Keratinocyte (primary cell): ENCODE measurements around the gene SLC44A3. TPM values are rescaled to one million over a fixed set of nuclear protein-coding genes. Genes with fewer than 3 reads are reported as not detected.

Experiments used
- DNase-seq: peaks from one replicate; pipeline ENCODE4 v3.0.0-alpha.2; 2011; ENCODE audit warnings: low read depth, missing footprints, low spot score
- FAIRE-seq: peaks from 2 replicates; lab custom pipeline; 2011; peaks lifted over from hg19 to GRCh38; lab: Jason Lieb, UNC
- H2AFZ ChIP-seq: 2 replicates; pipeline ENCODE4 v1.6.0; 2012; ENCODE audit warnings: low read length, control low read depth, inconsistent platforms; ENCODE audit not compliant: control insufficient read depth
- H3K27ac ChIP-seq: 2 replicates; pipeline ENCODE4 v1.5.1; 2011; ENCODE audit warnings: low read length; ENCODE audit not compliant: control insufficient read depth, insufficient read depth
- H3K27me3 ChIP-seq: 3 replicates; pipeline ENCODE4 v1.6.0; 2011; ENCODE audit warnings: low read length; ENCODE audit not compliant: control insufficient read depth, insufficient read depth; ENCODE audit errors: extremely low read depth
- H3K36me3 ChIP-seq, 2 experiments: 2 replicates in 1 of 2; 3 replicates in 1 of 2; pipeline ENCODE4 v1.5.1; 2011; ENCODE audit warnings: low read length in 2 of 2, mild to moderate bottlenecking in 1 of 2; ENCODE audit not compliant: control insufficient read depth in 2 of 2, insufficient read depth in 2 of 2; ENCODE audit errors: extremely low read depth in 1 of 2
- H3K4me1 ChIP-seq: 3 replicates; pipeline ENCODE4 v1.5.1; 2011; ENCODE audit warnings: low read length; ENCODE audit not compliant: control insufficient read depth, insufficient read depth; ENCODE audit errors: extremely low read depth
- H3K4me2 ChIP-seq: 3 replicates; pipeline ENCODE4 v1.6.0; 2011; ENCODE audit warnings: low read depth, low read length; ENCODE audit not compliant: control insufficient read depth, insufficient read depth; ENCODE audit errors: extremely low read depth
- H3K4me3 ChIP-seq, 3 experiments: fragments of 200-600 bp in 1 of 3; sonication (generic) in 1 of 3; 2 replicates in 2 of 3; 3 replicates in 1 of 3; pipeline ENCODE4 v1.5.1; 2011 to 2016; ENCODE audit warnings: low read length in 3 of 3, mild to moderate bottlenecking in 3 of 3, control low read depth in 2 of 3, inconsistent platforms in 1 of 3, low read depth in 1 of 3, mixed read lengths in 1 of 3, mixed run types in 1 of 3, moderate library complexity in 1 of 3; ENCODE audit not compliant: control insufficient read depth in 2 of 3, insufficient read depth in 2 of 3; ENCODE audit errors: extremely low read depth in 1 of 3
- H3K79me2 ChIP-seq: 2 replicates; pipeline ENCODE4 v1.6.0; 2012; ENCODE audit warnings: low read length; ENCODE audit not compliant: control insufficient read depth, insufficient read depth
- H3K9ac ChIP-seq: 3 replicates; pipeline ENCODE4 v1.6.0; 2011; ENCODE audit warnings: low read length; ENCODE audit not compliant: control insufficient read depth, insufficient read depth; ENCODE audit errors: extremely low read depth
- H3K9me1 ChIP-seq: 3 replicates; pipeline ENCODE4 v1.6.0; 2011; ENCODE audit warnings: low read length; ENCODE audit not compliant: control insufficient read depth, insufficient read depth; ENCODE audit errors: extremely low read depth
- H3K9me3 ChIP-seq: 2 replicates; pipeline ENCODE4 v1.5.1; 2012; ENCODE audit warnings: low read depth, low read length; ENCODE audit not compliant: control insufficient read depth
- H4K20me1 ChIP-seq: 3 replicates; pipeline ENCODE4 v1.6.0; 2011; ENCODE audit warnings: low read length; ENCODE audit not compliant: control insufficient read depth, insufficient read depth; ENCODE audit errors: extremely low read depth
- CTCF ChIP-seq, 3 experiments: IDR thresholded peaks in 1 of 3; conservative IDR thresholded peaks in 1 of 3; optimal IDR thresholded peaks in 1 of 3; 2 replicates in 2 of 3; 3 replicates in 1 of 3; pipeline versions ENCODE3 to v1.5.1; 2011; ENCODE audit warnings: low read length in 3 of 3, mild to moderate bottlenecking in 3 of 3, moderate library complexity in 2 of 3, control low read depth in 1 of 3, inconsistent platforms in 1 of 3; ENCODE audit not compliant: insufficient read depth in 2 of 3; ENCODE audit errors: extremely low read depth in 1 of 3
- EZH2 ChIP-seq: IDR thresholded peaks from one replicate; pipeline ENCODE4 v1.6.1; 2012; ENCODE audit warnings: inconsistent platforms, mild to moderate bottlenecking, low read length, moderate library complexity
- dilution Hi-C: fragments of 300-500 bp; cut with MboI; formaldehyde crosslinking; loops from one replicate; pipeline ENCODE4 v1.7.0; 2020; ENCODE audit warnings: low sequenced_read_pairs; ENCODE audit not compliant: extremely low pct_ligation_motif_present
- polyA plus RNA-seq, 5 experiments: library from polyadenylated mRNA; depleted of rRNA in 3 of 5; stranded (reverse) in 3 of 5; stranded (forward) in 1 of 5; unstranded in 1 of 5; fragments of >200 nt; gene quantifications; 1 replicate in 1 of 5; 2 replicates in 3 of 5; 3 replicates in 1 of 5; pipeline versions ENCODE4 v1.2.1 to v1.2.3, GENCODE V29; 2011 to 2012; ENCODE audit warnings: missing spikeins in 2 of 5, low read depth in 1 of 5, low replicate concordance in 1 of 5

Gene SLC44A3
- polyA plus RNA-seq, 1 donor (not counting 4 experiments of a cell fraction or from before 2014, with no cell fraction given) = 7.3 TPM

- Histone ChIP-seq H3K36me3 (no peaks in the 10 kb centered on the region), H2AFZ (no peak overlapping the region), H3K27ac (no peak overlapping the region), H3K9ac (no peak overlapping the region), H4K20me1 (no peaks in the 10 kb centered on the region), H3K4me3 (no peak overlapping the region), H3K79me2 (no peaks in the 10 kb centered on the region), H3K27me3 (no peaks in the 10 kb centered on the region), H3K4me2 (no peak overlapping the region), H3K4me1 (no peaks in the 10 kb centered on the region), H3K9me3 (no peaks in the 10 kb centered on the region), H3K9me1 (no peaks in the 10 kb centered on the region)
- dilution Hi-C loops = no loop called here
- TF ChIP-seq EZH2 (no peak), CTCF (optimal IDR thresholded peaks at IDR 0.05 in 1 of 3, IDR thresholded peaks at IDR 0.05 in 1 of 3, conservative IDR thresholded peaks at IDR 0.05 in 1 of 3; ENCODE audit: extremely low read depth in 1 of 3, insufficient read depth in 2 of 3, low read length in 3 of 3) (no peak)
- DNase-seq (no peak), FAIRE-seq (no peak)
Measured at GRCh38 chr1:94812985-94813384, 7.2 kb upstream of the SLC44A3 start.

- no peaks in the 10 kb centered on the region for H3K9me3 ChIP-seq
- DNase-seq (no peak), FAIRE-seq (no peak)
- no peak overlapping the region for H3K4me2 ChIP-seq
- H3K79me2 ChIP-seq = no peaks in the 10 kb centered on the region
- H3K9ac ChIP-seq = no peak overlapping the region
- no peak overlapping the region for H2AFZ ChIP-seq
- TF ChIP-seq CTCF (optimal IDR thresholded peaks at IDR 0.05 in 1 of 3, IDR thresholded peaks at IDR 0.05 in 1 of 3, conservative IDR thresholded peaks at IDR 0.05 in 1 of 3; ENCODE audit: extremely low read depth in 1 of 3, insufficient read depth in 2 of 3, low read length in 3 of 3) = no peak
- no peak for TF ChIP-seq EZH2
- H3K9me1 ChIP-seq = no peaks in the 10 kb centered on the region
- no peaks in the 10 kb centered on the region for H3K27me3 ChIP-seq
- no peak overlapping the region for H3K4me3 ChIP-seq
- no peak overlapping the region for H3K27ac ChIP-seq
- H3K4me1 ChIP-seq = peaks cover 9% of the 10 kb centered on the region
- dilution Hi-C loops = no loop called here
- H3K36me3 ChIP-seq = no peaks in the 10 kb centered on the region
- H4K20me1 ChIP-seq = no peaks in the 10 kb centered on the region
Measured at GRCh38 chr1:94816030-94816429, 4.1 kb upstream of the SLC44A3 start.
